LHCN-M2 (cell line): ENCODE data around the gene PIK3R1. TPM values are rescaled to one million over a fixed set of nuclear protein-coding genes. Genes with fewer than 3 reads are reported as not detected.

Experiments used
- DNase-seq: peaks from one replicate; pipeline ENCODE4 v3.0.0-alpha.2; 2012; ENCODE audit warnings: low read depth
- total RNA-seq: library from RNA; depleted of rRNA; stranded (reverse); fragments of >200 nt; gene quantifications from 2 replicates; pipeline ENCODE4 v1.2.3, GENCODE V29; 2014

Gene PIK3R1
- total RNA-seq, 1 experiment from 2014 or later = 16.5 TPM

- peak; percentile 21 for DNase-seq
These were observed 76.8 kb downstream of the PIK3R1 start for GRCh38 chr5:68292316-68292715.

GRCh38 chr5:68295772-68296171 lies 80.2 kb downstream of the PIK3R1 start:
- no peak for DNase-seq

GRCh38 chr5:68296895-68297294 lies 81.3 kb downstream of the PIK3R1 start:
- no peak for DNase-seq

- DNase-seq = no peak
These were observed 82.1 kb downstream of the PIK3R1 start for GRCh38 chr5:68297656-68298055.

GRCh38 chr5:68298479-68298878 lies 82.9 kb downstream of the PIK3R1 start:
- no peak for DNase-seq

- DNase-seq = no peak
These were observed 83.5 kb downstream of the PIK3R1 start for GRCh38 chr5:68299105-68299504.

GRCh38 chr5:68299575-68299974 lies 84.0 kb downstream of the PIK3R1 start:
- no peak for DNase-seq

GRCh38 chr5:68303038-68303738 lies 87.6 kb downstream of the PIK3R1 start:
- peak; percentile 68 for DNase-seq

GRCh38 chr5:68303754-68304420 lies 88.3 kb downstream of the PIK3R1 start:
- DNase-seq = no peak

- DNase-seq = peak; percentile 38
These were observed 89.0 kb downstream of the PIK3R1 start for GRCh38 chr5:68304421-68305052.

GRCh38 chr5:68305223-68305870 lies 89.8 kb downstream of the PIK3R1 start:
- no peak for DNase-seq

GRCh38 chr5:68306361-68307014 lies 90.9 kb downstream of the PIK3R1 start:
- no peak for DNase-seq

- DNase-seq = no peak
These were observed 97.8 kb downstream of the PIK3R1 start for GRCh38 chr5:68313336-68313735.

GRCh38 chr5:68314465-68314864 lies 98.9 kb downstream of the PIK3R1 start:
- DNase-seq = no peak

- DNase-seq = no peak
These were observed 100.2 kb downstream of the PIK3R1 start for GRCh38 chr5:68315679-68316271.

- no peak for DNase-seq
These were observed 100.9 kb downstream of the PIK3R1 start for GRCh38 chr5:68316469-68316868.

GRCh38 chr5:68317646-68318045 lies 102.1 kb downstream of the PIK3R1 start:
- no peak for DNase-seq

- DNase-seq = peak; percentile 70
These were observed 103.6 kb downstream of the PIK3R1 start for GRCh38 chr5:68318955-68319705.

GRCh38 chr5:68319706-68320412 lies 104.3 kb downstream of the PIK3R1 start:
- no peak for DNase-seq

GRCh38 chr5:68320413-68320986 lies 104.9 kb downstream of the PIK3R1 start:
- no peak for DNase-seq
